ENCODE data around the gene DNAJC15. TPM values are rescaled to one million over a fixed set of nuclear protein-coding genes. Genes with fewer than 3 reads are reported as not detected.
"Not testable (repeated sequence)": the region's sequence is repeated elsewhere in the genome, so short reads cannot be mapped to it uniquely, and the experiment has no call there.

The DNAJC15 gene
- total RNA-seq, 1 donor from 2014 or later, result 4.7 TPM

DNA sequence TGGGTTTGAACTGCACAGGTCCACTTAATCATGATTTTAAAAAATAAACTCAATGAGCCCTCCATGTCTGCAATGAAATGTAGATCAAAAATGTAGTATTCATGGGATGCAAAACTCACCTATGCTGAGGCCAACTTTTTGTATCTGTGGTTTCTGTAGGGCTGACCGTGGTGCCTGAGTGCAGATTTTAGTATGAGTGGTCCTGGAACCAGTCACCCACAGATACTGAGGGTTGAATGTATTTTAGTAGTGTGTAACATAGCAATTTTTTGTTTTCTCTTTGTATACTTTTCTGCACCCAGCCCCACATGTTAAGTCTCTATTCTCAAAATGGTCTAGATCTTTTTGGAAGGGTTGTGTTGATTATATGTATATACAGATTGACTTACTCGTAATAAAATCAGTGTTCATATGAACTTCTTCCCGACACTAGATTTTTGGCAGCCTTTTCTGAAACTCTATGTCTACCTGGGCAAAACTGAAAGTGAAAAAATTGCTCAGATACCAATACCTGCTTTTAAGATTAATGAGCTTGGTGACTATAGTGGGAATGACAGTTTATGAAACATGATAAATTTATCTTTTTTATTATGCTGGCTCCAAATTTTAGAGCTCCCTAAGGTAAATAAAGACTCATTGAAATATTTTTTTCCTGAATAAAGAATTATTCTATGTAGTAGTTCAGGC is 51.6 kb downstream of the DNAJC15 start:
- no peak overlapping the region for H3K4me3 ChIP-seq
- peaks cover 7% of the 10 kb centered on the region for H3K4me1 ChIP-seq
- H3K9me3 ChIP-seq, result no peaks in the 10 kb centered on the region
- no peak for TF ChIP-seq POLR2AphosphoS5 (IDR thresholded peaks at IDR 0.05; ENCODE audit: insufficient read depth in 1 of 2, low read depth in 1 of 2)
- TF ChIP-seq, protein P1, sequence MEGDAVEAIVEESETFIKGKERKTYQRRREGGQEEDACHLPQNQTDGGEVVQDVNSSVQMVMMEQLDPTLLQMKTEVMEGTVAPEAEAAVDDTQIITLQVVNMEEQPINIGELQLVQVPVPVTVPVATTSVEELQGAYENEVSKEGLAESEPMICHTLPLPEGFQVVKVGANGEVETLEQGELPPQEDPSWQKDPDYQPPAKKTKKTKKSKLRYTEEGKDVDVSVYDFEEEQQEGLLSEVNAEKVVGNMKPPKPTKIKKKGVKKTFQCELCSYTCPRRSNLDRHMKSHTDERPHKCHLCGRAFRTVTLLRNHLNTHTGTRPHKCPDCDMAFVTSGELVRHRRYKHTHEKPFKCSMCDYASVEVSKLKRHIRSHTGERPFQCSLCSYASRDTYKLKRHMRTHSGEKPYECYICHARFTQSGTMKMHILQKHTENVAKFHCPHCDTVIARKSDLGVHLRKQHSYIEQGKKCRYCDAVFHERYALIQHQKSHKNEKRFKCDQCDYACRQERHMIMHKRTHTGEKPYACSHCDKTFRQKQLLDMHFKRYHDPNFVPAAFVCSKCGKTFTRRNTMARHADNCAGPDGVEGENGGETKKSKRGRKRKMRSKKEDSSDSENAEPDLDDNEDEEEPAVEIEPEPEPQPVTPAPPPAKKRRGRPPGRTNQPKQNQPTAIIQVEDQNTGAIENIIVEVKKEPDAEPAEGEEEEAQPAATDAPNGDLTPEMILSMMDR (IDR thresholded peaks at IDR 0.05), result no peak
- no peaks in the 10 kb centered on the region for H3K36me3 ChIP-seq
- intact Hi-C loops (cut with DNase I), result no loop called here
- no peak overlapping the region for H3K27ac ChIP-seq
- H3K27me3 ChIP-seq, result no peaks in the 10 kb centered on the region
- DNase-seq (ENCODE audit: extremely low spot score in 2 of 2), result no peak

DNA sequence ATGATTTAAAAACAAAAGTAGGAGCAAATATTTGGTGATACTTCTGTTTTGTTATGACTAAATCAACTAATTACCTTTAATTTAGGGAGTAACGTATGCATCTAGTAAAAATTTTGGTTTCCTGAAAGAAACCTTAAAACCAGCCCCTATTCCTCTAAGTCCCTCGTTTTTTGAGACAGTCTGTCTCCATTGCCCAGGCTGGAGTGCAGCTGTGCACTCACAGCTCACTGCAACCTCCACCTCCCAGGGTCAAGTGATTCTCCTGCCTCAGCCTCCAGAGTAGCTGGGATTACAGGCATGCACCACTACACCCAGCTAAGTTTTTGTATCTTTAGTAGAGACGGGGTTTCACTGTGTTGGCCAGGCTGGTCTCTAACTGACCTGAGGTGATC is 52.1 kb downstream of the DNAJC15 start:
- H3K9me3 ChIP-seq; H3K4me3 ChIP-seq; DNase-seq (ENCODE audit: extremely low spot score in 2 of 2); H3K27me3 ChIP-seq; H3K36me3 ChIP-seq; intact Hi-C loops (cut with DNase I); H3K27ac ChIP-seq; H3K4me1 ChIP-seq: not testable (repeated sequence)

DNA sequence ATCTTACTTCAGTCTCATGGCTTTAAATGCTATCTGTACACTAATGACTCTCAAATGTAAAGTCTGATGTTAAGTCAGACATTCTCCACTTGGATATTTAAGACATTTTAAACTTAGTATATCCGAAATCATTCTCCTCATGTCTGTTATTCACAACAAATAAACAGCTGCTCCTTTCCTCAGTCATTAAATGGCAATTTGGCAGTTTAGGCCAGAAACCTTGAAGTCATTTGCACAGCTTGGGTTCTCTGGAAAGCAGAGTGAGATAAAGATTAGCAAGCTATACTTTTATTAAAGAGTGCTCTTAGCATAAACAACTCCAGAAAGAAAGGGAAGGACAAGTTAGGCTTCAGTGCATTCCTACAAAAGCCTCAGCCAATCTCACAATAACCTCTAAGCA is 53.7 kb downstream of the DNAJC15 start:
- TF ChIP-seq POLR2A (IDR thresholded peaks at IDR 0.05) (no peak), POLR2AphosphoS5 (IDR thresholded peaks at IDR 0.05; ENCODE audit: insufficient read depth in 1 of 2, low read depth in 1 of 2) (no peak)
- TF ChIP-seq, protein P1 (IDR thresholded peaks at IDR 0.05), result no peak
- no peak overlapping the region for H3K4me3 ChIP-seq
- H3K27me3 ChIP-seq, result no peaks in the 10 kb centered on the region
- H3K27ac ChIP-seq, result no peak overlapping the region
- intact Hi-C loops (cut with DNase I), result no loop called here
- H3K9me3 ChIP-seq, result no peaks in the 10 kb centered on the region
- DNase-seq (ENCODE audit: extremely low spot score in 2 of 2), result no peak
- no peaks in the 10 kb centered on the region for H3K36me3 ChIP-seq
- H3K4me1 ChIP-seq, result peaks cover 7% of the 10 kb centered on the region

DNA sequence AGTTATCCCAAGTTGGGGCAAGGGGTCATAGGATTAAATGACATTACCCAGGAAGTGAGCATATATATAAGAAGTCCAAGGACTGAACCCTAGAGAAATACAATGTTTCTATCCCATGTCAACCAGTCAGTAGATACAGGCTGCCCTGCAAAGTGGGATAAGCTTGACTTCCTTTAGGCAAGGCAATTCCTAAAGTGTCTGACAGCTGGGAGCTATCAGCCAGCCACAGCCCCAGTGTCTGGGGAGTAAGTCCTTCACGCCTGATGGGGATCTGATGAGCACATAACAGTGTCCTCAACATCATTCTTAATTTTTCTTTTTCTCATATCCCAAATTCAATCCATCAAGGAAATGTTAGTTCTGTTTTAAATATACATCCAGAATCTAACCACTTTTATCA is 54.1 kb downstream of the DNAJC15 start:
- no peak for DNase-seq (ENCODE audit: extremely low spot score in 2 of 2)
- no peak overlapping the region for H3K4me3 ChIP-seq
- H3K27me3 ChIP-seq, result no peaks in the 10 kb centered on the region
- no peaks in the 10 kb centered on the region for H3K36me3 ChIP-seq
- intact Hi-C loops (cut with DNase I), result no loop called here
- H3K9me3 ChIP-seq, result no peaks in the 10 kb centered on the region
- H3K27ac ChIP-seq, result no peak overlapping the region
- H3K4me1 ChIP-seq, result peaks cover 7% of the 10 kb centered on the region
- no peak for TF ChIP-seq POLR2A (IDR thresholded peaks at IDR 0.05)
- TF ChIP-seq, protein P1 (IDR thresholded peaks at IDR 0.05), result no peak
- TF ChIP-seq POLR2AphosphoS5 (IDR thresholded peaks at IDR 0.05; ENCODE audit: insufficient read depth in 1 of 2, low read depth in 1 of 2), result no peak

DNA sequence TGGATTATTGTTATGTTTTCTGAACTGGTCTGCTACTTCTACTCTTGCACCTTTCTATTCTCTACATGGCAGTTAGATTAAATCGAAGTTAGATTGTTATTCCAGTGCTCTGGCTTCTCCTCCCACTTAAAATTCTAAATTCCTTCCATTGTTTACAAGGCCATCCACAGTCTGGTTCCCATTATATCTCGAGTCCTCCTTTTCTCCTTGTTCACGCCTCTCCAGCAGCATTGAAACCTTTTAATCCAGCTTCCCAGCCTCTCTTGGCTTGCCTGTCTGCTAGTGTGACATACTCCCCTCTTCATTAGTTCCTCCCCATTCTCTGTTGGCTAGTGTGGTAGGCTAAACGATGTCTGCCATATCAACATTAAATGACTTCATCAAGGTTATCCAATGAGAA is 54.5 kb downstream of the DNAJC15 start:
- no peaks in the 10 kb centered on the region for H3K27me3 ChIP-seq
- no peak overlapping the region for H3K4me3 ChIP-seq
- H3K4me1 ChIP-seq, result peaks cover 7% of the 10 kb centered on the region
- no peak for DNase-seq (ENCODE audit: extremely low spot score in 2 of 2)
- H3K9me3 ChIP-seq, result no peaks in the 10 kb centered on the region
- no peak overlapping the region for H3K27ac ChIP-seq
- no peaks in the 10 kb centered on the region for H3K36me3 ChIP-seq
- intact Hi-C loops (cut with DNase I), result no loop called here
- no peak for TF ChIP-seq POLR2AphosphoS5 (IDR thresholded peaks at IDR 0.05; ENCODE audit: insufficient read depth in 1 of 2, low read depth in 1 of 2)
- TF ChIP-seq, protein P1 (IDR thresholded peaks at IDR 0.05), result no peak
- TF ChIP-seq POLR2A (IDR thresholded peaks at IDR 0.05), result no peak
